GM12873 (cell line): ENCODE data around the gene RBBP8NL.

Experiments
- CTCF ChIP-seq: IDR thresholded peaks from 2 replicates; pipeline ENCODE4 v1.5.1; 2012; ENCODE audit warnings: low read depth, mild to moderate bottlenecking, moderate library complexity, low read length, control low read depth; ENCODE audit not compliant: insufficient read depth; ENCODE audit errors: missing control alignments

Gene RBBP8NL

GRCh38 chr20:62422636-62423325, 4.6 kb downstream of the RBBP8NL start:
- TF ChIP-seq CTCF, result no peak

DNA sequence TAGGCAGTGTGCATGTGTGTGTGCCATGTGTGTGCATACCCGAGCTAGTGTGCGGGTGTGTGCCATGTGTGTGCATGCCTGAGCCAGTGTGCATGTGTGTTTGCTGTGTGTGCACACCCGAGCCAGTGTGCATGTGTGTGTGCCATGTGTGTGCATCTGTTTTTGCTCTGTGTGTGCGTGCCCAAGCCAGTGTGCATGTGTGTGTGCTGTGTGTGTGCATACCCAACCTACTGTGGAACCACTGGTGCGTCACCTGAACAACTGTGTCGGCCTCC, 5.7 kb downstream of the RBBP8NL start:
- no peak for TF ChIP-seq CTCF

GRCh38 chr20:62420846-62421715, 6.3 kb downstream of the RBBP8NL start:
- TF ChIP-seq CTCF, result no peak

DNA sequence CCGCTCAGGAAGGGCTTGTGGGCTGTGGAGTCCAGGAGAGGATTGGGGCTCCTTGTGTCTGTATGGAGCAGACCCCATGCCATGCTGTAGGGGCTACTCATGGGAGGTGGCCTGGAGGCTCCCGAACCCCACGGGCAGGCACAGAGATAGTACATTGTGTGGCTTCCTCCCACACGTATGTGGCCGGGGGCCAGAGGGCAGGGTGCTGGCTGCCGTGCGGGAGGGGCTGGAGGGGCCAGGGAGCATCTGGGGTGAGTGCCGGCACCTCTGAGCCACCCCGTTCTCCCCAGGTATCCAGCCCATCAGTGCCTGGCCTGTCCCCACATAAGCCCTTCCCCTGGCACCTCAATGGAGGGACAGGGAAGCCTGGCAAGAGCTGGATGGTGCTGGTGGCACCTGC, 7.6 kb downstream of the RBBP8NL start:
- TF ChIP-seq CTCF, result no peak

DNA sequence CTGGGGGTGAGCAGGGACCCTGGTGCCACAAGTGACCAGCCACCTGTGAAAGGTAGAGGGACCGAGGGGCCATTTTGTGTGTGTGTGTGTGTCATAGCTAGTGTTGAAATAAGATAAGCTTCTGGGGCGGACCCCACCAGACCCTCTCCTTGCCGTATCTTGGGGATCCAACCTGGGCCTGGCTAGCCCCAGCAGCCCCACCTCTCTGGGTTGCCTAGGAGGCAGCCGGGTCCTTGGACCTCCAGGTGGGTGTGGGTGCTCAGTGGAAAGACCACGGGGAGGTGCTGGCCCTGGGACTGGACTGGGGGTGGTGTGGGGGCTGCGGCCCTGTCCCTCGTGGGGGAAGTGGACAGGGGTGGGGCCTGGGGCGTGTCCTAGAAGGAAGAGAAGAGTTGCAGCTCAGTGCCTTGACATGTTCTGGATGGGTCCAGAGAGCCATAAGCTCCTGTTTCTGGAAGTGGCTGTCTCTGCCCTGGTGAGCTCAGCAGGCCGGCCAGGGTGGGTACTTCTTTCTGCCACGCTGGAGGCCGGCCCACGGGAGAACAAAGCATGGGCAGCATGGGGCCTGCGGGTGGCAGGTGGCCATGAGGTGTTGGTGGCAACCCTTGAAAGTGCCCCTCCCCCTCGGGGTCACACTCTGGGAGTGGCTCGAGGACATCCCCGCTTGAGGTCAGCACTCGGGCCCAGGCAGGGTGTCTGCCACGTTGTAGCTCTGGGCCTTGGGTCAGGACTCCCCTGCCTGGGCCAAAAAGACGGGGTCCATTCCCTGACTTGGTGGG, 8.4 kb downstream of the RBBP8NL start:
- no peak for TF ChIP-seq CTCF

DNA sequence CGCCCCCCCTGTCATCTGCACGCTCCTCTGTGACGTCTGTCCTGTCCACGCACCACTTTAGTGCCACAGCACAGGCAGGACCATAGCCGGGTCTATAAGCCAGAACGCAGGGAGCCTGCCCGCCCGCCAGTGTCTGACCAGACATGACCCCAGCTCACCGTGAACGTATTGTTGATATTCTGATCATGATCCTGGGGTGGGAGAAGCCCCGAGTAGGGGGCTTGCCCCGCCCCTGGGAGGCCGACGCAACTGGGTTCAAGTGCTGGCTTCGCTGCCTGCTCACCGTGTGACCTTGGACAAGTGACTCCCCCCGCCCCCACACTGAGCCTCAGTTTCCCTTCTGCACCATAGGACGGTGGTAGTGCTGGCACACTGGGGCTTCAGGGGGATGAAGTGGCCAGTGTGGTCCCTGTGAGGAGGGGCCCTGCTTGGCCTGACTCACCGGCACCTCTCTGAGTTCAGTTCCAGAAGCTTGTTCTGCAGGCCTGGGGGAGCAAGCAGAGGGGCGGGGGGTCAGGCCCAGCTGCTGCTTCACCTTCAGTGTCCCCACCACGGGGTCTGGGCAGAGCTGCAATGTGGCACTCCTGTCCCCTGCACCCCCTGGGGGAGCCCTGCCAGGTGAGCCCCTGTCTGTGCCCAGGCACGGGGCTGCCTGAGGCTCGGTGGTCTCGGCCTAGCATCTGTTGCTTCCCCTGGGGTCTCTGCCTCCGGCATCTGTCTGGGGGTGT, 9.2 kb downstream of the RBBP8NL start:
- TF ChIP-seq CTCF, result no peak
